Urinary bladder (tissue), 4 donors: ENCODE data around the gene ACTR10. TPM values are rescaled to one million over a fixed set of nuclear protein-coding genes. Genes with fewer than 3 reads are reported as not detected.

Experiments used
- DNase-seq: peaks from one replicate; pipeline ENCODE4 v3.0.0-alpha.2; 2015; ENCODE audit errors: extremely low spot score
- H3K27ac ChIP-seq: one replicate; pipeline ENCODE4 v1.5.1; 2013; ENCODE audit warnings: low read depth, mild to moderate bottlenecking, moderate library complexity
- H3K36me3 ChIP-seq: one replicate; pipeline ENCODE4 v1.6.1; 2013; ENCODE audit warnings: mild to moderate bottlenecking, moderate library complexity; ENCODE audit not compliant: insufficient read depth
- H3K4me1 ChIP-seq: one replicate; pipeline ENCODE4 v1.6.1; 2013; ENCODE audit warnings: mild to moderate bottlenecking, moderate library complexity; ENCODE audit not compliant: insufficient read depth
- H3K4me3 ChIP-seq: one replicate; pipeline ENCODE4 v1.5.1; 2013; ENCODE audit warnings: low read depth, low read length
- WGBS: extraction: QIAGEN DNeasy Blood & Tissue Kit; methylation state at CpG from one replicate; pipeline ENCODE4 v1.1.7; 2013; 5-methylcytosine and 5-hydroxymethylcytosine counted together
- polyA plus RNA-seq: library from polyadenylated mRNA; stranded (reverse); fragments of 200-250 nt; gene quantifications from one replicate; pipeline ENCODE4 v1.2.3, GENCODE V29; 2013
- total RNA-seq: library from RNA; depleted of rRNA; stranded (reverse); fragments of >200 nt; gene quantifications from one replicate; pipeline ENCODE4 v1.2.3, GENCODE V29; 2014
- donor health status: healthy with polysubstance abuse.
- donor health status: healthy.

The ACTR10 gene
- total and polyA plus RNA-seq, 2 donors, result 73.5 to 79.5 TPM

GRCh38 chr14:58191763-58192601 is 8.0 kb upstream of the ACTR10 start:
- 51% methylated on average over 3 of the region's 3 CpGs for WGBS
- DNase-seq, result no peak

GRCh38 chr14:58193542-58193941 is 6.4 kb upstream of the ACTR10 start:
- H3K27ac ChIP-seq, result no peak overlapping the region
- no peak for DNase-seq
- WGBS, result 64% methylated on average over 2 of the region's 2 CpGs
- H3K4me3 ChIP-seq, result no peak overlapping the region
- no peaks in the 10 kb centered on the region for H3K4me1 ChIP-seq
- H3K36me3 ChIP-seq, result no peaks in the 10 kb centered on the region

More at GRCh38 chr14:58191763-58192601, 8.0 kb upstream of the ACTR10 start:
- Histone ChIP-seq H3K4me3 (no peak overlapping the region), H3K36me3 (no peaks in the 10 kb centered on the region), H3K27ac (no peak overlapping the region), H3K4me1 (no peaks in the 10 kb centered on the region)

- DNase-seq, result no peak
- Histone ChIP-seq H3K36me3 (no peaks in the 10 kb centered on the region), H3K27ac (no peak overlapping the region), H3K4me1 (no peaks in the 10 kb centered on the region), H3K4me3 (no peak overlapping the region)
- WGBS, result 84% methylated on average over 1 of the region's 1 CpG
Observed at GRCh38 chr14:58196198-58196597, 3.8 kb upstream of the ACTR10 start.

- Histone ChIP-seq H3K27ac (no peak overlapping the region), H3K36me3 (peaks cover 1% of the 10 kb centered on the region), H3K4me1 (no peaks in the 10 kb centered on the region), H3K4me3 (no peak overlapping the region)
- no peak for DNase-seq
- WGBS, result 96% methylated on average over 5 of the region's 5 CpGs
Observed at GRCh38 chr14:58198086-58198485, 1.9 kb upstream of the ACTR10 start.

- peak overlapping the region; percentile 92 for H3K27ac ChIP-seq
- H3K4me3 ChIP-seq, result peak overlapping the region; percentile 62
- H3K36me3 ChIP-seq, result peaks cover 3% of the 10 kb centered on the region
- WGBS, result under 1% methylated on average over 11 of the region's 11 CpGs
- no peaks in the 10 kb centered on the region for H3K4me1 ChIP-seq
- no peak for DNase-seq
Observed at GRCh38 chr14:58200480-58200841, 512 bp downstream of the ACTR10 start.

GRCh38 chr14:58200846-58201245 is 897 bp downstream of the ACTR10 start:
- WGBS, result 3% methylated on average over 2 of the region's 2 CpGs

GRCh38 chr14:58213176-58213575 is 13.2 kb downstream of the ACTR10 start:
- Histone ChIP-seq H3K4me3 (no peak overlapping the region), H3K4me1 (no peaks in the 10 kb centered on the region), H3K27ac (no peak overlapping the region), H3K36me3 (peaks cover 6% of the 10 kb centered on the region)
- DNase-seq, result no peak

More at GRCh38 chr14:58200846-58201245, 897 bp downstream of the ACTR10 start:
- DNase-seq, result no peak
- H3K4me3 ChIP-seq, result peak overlapping the region; percentile 62
- peaks cover 3% of the 10 kb centered on the region for H3K36me3 ChIP-seq
- no peaks in the 10 kb centered on the region for H3K4me1 ChIP-seq
- H3K27ac ChIP-seq, result no peak overlapping the region

GRCh38 chr14:58215191-58215914 is 15.4 kb downstream of the ACTR10 start:
- Histone ChIP-seq H3K36me3 (peaks cover 3% of the 10 kb centered on the region), H3K4me1 (no peaks in the 10 kb centered on the region), H3K4me3 (no peak overlapping the region), H3K27ac (no peak overlapping the region)
- WGBS, result 92% methylated on average over 2 of the region's 2 CpGs
- no peak for DNase-seq

- 88% methylated on average over 2 of the region's 2 CpGs for WGBS
- H3K36me3 ChIP-seq, result peaks cover 3% of the 10 kb centered on the region
- H3K4me1 ChIP-seq, result no peaks in the 10 kb centered on the region
- no peak overlapping the region for H3K4me3 ChIP-seq
- H3K27ac ChIP-seq, result no peak overlapping the region
- DNase-seq, result no peak
Observed at GRCh38 chr14:58216544-58216943, 16.6 kb downstream of the ACTR10 start.

- no peak for DNase-seq
- Histone ChIP-seq H3K36me3 (peaks cover 2% of the 10 kb centered on the region), H3K4me3 (no peak overlapping the region), H3K4me1 (no peaks in the 10 kb centered on the region), H3K27ac (no peak overlapping the region)
- 96% methylated on average over 5 of the region's 5 CpGs for WGBS
Observed at GRCh38 chr14:58227096-58227819, 27.3 kb downstream of the ACTR10 start.

- H3K4me1 ChIP-seq, result no peaks in the 10 kb centered on the region
- peak overlapping the region; percentile 60 for H3K4me3 ChIP-seq
- peak; percentile 15 for DNase-seq
- H3K36me3 ChIP-seq, result no peaks in the 10 kb centered on the region
- 22% methylated on average over 16 of the region's 16 CpGs for WGBS
- no peak overlapping the region for H3K27ac ChIP-seq
Observed at GRCh38 chr14:58238252-58239243, 38.6 kb downstream of the ACTR10 start.

- WGBS, result 2% methylated on average over 23 of the region's 23 CpGs
- peak overlapping the region; percentile 60 for H3K4me3 ChIP-seq
- no peaks in the 10 kb centered on the region for H3K4me1 ChIP-seq
- peak; percentile 72 for DNase-seq
- peak overlapping the region; percentile 81 for H3K27ac ChIP-seq
- H3K36me3 ChIP-seq, result no peaks in the 10 kb centered on the region
Observed at GRCh38 chr14:58239244-58240195, 39.6 kb downstream of the ACTR10 start.
